Measurements from ENCODE around the gene KIF1B. TPM values are rescaled to one million over a fixed set of nuclear protein-coding genes. Genes with fewer than 3 reads are reported as not detected.

The KIF1B gene
- total and polyA plus RNA-seq, 9 donors = 11.5 to 44.2 (median 37.2) TPM

DNA sequence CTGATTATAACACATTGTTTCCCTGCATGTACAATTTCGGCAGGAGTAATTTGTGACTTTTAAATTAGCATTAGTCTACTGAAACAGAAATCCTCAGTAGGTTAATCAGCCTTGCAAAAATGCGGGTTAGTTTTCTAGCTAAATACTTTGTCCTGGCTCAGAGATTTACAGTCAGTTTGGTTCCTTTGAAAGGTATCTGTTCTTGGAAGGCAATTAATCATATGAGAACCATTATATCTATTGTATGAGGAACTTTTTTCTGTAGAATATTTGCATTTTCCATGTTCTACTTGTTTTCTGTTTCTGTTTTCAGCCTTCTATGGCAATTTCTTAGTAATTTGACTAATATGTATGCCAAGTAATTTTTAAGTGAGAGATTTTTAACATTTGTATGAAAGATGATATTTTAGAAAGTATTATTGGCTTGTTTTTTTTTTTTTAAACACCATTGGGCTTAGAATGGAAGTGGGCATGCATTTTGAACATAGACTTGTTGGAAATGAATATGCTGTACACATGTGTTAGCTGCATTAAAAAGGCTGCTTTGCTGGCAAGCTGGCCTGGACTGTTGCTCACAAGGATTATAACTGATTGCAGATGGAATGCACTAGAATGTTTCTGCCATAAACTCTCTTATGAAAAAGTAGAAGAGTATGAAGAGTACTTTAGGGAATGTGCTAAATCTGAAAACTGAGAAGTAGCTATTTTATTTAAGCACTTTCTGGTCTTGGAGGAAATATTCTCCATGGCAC, 26.2 kb downstream of the KIF1B start:
- Histone ChIP-seq H3K9me3 (no peaks in the 10 kb centered on the region), H3K4me3 (no peak overlapping the region), H3K36me3 (no peaks in the 10 kb centered on the region), H3K4me1 (ENCODE audit: insufficient read depth) (no peaks in the 10 kb centered on the region), H3K27me3 (no peaks in the 10 kb centered on the region), H3K27ac (no peak overlapping the region)
- TF ChIP-seq EP300 (IDR thresholded peaks at IDR 0.05) (no peak), POLR2A (IDR thresholded peaks at IDR 0.05) (no peak)
- TF ChIP-seq, protein P1, sequence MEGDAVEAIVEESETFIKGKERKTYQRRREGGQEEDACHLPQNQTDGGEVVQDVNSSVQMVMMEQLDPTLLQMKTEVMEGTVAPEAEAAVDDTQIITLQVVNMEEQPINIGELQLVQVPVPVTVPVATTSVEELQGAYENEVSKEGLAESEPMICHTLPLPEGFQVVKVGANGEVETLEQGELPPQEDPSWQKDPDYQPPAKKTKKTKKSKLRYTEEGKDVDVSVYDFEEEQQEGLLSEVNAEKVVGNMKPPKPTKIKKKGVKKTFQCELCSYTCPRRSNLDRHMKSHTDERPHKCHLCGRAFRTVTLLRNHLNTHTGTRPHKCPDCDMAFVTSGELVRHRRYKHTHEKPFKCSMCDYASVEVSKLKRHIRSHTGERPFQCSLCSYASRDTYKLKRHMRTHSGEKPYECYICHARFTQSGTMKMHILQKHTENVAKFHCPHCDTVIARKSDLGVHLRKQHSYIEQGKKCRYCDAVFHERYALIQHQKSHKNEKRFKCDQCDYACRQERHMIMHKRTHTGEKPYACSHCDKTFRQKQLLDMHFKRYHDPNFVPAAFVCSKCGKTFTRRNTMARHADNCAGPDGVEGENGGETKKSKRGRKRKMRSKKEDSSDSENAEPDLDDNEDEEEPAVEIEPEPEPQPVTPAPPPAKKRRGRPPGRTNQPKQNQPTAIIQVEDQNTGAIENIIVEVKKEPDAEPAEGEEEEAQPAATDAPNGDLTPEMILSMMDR (IDR thresholded peaks at IDR 0.05) = no peak
- 70 to 89% (median 84%) methylated on average over 2 of the region's 2 CpGs for WGBS, 3 donors
- no peak for DNase-seq
- intact Hi-C loops (cut with DNase I) = no loop called here

DNA sequence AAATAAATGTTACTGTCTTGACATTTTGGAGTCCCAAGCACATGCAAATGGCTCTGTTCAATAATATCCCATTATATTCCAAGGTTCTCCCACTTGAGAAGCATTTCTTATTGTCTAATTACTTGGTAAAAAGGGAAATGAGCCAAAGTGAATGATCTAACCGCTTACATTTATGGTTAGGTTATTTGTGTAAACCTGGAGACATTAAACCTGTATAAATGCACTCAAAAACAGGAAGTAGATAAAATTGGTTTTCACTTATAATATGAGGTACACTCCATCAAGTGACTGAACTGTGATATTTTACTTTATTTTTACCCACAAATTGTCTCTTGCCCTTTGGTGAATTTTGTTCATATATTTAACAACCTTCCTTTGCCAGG, 26.8 kb downstream of the KIF1B start:
- Histone ChIP-seq H3K27me3 (no peaks in the 10 kb centered on the region), H3K4me1 (ENCODE audit: insufficient read depth) (no peaks in the 10 kb centered on the region), H3K9me3 (no peaks in the 10 kb centered on the region), H3K27ac (no peak overlapping the region), H3K4me3 (no peak overlapping the region), H3K36me3 (no peaks in the 10 kb centered on the region)
- 89 to 93% (median 92%) methylated on average over 1 of the region's 1 CpG for WGBS, 3 donors
- no peak for DNase-seq
- intact Hi-C loops (cut with DNase I) = no loop called here
- TF ChIP-seq, protein P1 (IDR thresholded peaks at IDR 0.05) = no peak
- TF ChIP-seq POLR2A (IDR thresholded peaks at IDR 0.05) (no peak), EP300 (IDR thresholded peaks at IDR 0.05) (no peak)

DNA sequence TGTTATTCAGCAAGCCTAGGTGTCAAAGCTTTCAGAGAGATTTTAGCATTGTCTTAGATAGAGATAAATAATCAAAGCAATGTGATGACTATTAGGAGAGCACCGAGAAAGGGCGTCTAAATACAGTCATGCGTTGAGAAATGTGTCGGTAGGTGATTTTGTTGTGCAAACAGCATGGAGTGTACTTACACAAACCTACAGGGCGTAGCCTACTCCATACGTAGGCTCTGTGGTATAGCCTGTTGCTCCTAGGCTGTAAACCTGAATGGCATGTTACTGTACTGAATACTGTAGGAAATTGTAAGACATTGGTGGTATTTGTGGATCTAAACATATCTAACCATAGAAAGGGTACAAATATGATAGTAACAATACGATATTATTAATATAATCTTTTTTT, 31.8 kb downstream of the KIF1B start:
- Histone ChIP-seq H3K27ac (no peak overlapping the region), H3K36me3 (no peaks in the 10 kb centered on the region), H3K9me3 (no peaks in the 10 kb centered on the region), H3K4me3 (no peak overlapping the region), H3K27me3 (no peaks in the 10 kb centered on the region), H3K4me1 (ENCODE audit: insufficient read depth) (peaks cover 3% of the 10 kb centered on the region)
- no peak for TF ChIP-seq EP300 (IDR thresholded peaks at IDR 0.05)
- no peak for TF ChIP-seq POLR2A (IDR thresholded peaks at IDR 0.05)
- TF ChIP-seq, protein P1 (IDR thresholded peaks at IDR 0.05) = no peak
- 96 to 97% (median 97%) methylated on average over 7 of the region's 7 CpGs for WGBS, 3 donors
- DNase-seq = no peak
- intact Hi-C loops (cut with DNase I) = no loop called here

DNA sequence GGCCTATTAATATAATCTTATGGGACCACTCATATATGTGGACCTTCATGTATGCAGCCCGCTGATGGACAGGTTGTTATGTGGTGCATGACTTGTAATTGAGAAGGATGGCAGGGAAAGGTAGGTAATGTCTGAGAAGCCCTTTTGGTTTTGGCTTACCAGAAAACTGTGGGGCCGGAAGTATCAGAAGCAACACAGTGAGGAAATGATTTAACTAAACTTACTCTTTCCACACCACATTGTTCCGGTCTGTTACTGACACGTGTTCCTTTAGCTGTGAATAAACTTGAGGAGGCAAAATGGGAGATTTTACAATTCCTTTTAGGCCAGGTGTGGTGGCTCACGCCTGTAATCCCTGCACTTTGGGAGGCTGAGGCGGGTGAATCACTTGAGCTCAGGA, 32.4 kb downstream of the KIF1B start:
- DNase-seq = no peak
- H3K27me3 ChIP-seq = no peaks in the 10 kb centered on the region
- TF ChIP-seq POLR2A (IDR thresholded peaks at IDR 0.05) = no peak
- TF ChIP-seq, protein P1 (IDR thresholded peaks at IDR 0.05) = no peak
- TF ChIP-seq EP300 (IDR thresholded peaks at IDR 0.05) = no peak
- no peaks in the 10 kb centered on the region for H3K9me3 ChIP-seq
- intact Hi-C loops (cut with DNase I) = no loop called here
- H3K36me3 ChIP-seq = no peaks in the 10 kb centered on the region
- no peak overlapping the region for H3K4me3 ChIP-seq
- 86 to 93% (median 93%) methylated on average over 6 of the region's 6 CpGs for WGBS, 3 donors
- H3K27ac ChIP-seq = no peak overlapping the region
- peaks cover 3% of the 10 kb centered on the region for H3K4me1 ChIP-seq (ENCODE audit: insufficient read depth)
